GM19328 (cell line): ENCODE measurements around the gene BRMS1L.

Experiments
- ATAC-seq: cut with Tn5 transposase; IDR thresholded peaks from one replicate; pipeline ENCODE4 v1.9.1; 2021; ENCODE audit warnings: mild to moderate bottlenecking, moderate library complexity; ENCODE audit not compliant: unreplicated experiment

Gene BRMS1L

DNA sequence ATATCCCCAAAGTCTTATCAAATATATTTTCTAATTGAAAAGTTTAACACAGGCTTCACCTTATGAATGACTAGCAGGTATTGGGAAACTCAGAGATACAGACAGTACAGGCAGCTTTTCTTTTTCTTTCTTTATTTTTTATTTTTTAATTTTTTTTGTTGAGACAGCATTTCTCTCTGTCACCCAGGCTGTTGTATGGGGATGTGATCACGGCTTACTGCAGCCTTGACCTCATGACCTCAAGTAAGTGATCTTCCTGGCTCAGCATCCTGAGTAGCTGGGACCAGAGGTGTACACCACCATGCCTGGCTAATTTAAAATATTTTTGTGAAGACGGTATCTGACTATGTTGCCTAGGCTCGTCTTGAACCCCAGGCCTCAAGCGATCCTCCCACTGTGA, 85.0 kb downstream of the BRMS1L start:
- no peak for ATAC-seq

DNA sequence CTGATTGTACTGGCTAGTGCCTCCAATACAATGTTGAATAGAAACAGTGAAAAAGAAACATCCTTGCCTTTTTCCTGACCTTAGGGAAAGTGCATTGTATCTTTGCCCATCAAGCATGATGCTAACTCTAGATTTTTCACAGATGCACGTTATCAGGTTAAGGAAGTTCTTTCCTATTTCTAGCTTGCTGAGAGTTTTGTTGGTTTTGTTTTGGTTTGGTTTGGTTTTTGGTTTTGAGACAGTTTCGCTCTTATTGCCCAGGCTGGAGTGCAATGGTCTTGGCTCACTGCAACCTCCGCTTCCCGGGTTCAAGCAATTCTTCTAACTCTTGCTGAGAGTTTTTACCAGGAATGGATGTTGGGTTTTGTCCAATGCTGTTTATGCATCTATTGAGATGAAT, 89.0 kb downstream of the BRMS1L start:
- no peak for ATAC-seq

DNA sequence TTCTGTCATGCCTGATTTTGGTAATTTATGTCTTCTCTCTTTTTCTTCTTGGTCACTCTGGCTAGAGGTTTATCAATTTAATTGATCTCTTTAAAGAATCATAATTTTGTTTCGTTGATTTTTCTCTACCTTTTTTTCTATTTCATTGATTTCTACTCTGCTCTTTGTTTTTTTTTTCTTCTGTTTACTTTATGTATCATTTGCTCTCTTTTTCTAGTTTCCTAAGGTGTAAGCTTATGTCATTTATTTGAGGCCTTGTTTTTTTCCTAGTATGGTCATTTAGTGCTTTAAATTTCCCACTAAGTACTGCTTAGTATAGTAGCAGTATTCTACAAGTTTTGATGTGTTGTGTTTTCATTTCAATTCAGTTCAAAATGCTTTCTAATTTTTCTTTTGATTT, 89.6 kb downstream of the BRMS1L start:
- ATAC-seq: no peak
